ENCODE measurements around the gene DDAH1.

The DDAH1 gene

GRCh38 chr1:85307987-85308832, 156.7 kb downstream of the DDAH1 start:
- peak; percentile 54 to 68 for DNase-seq
- TF ChIP-seq GATA1 (IDR thresholded peaks at IDR 0.05; ENCODE audit: low read depth, low read length): no peak
- no peak for TF ChIP-seq POLR2A (IDR thresholded peaks at IDR 0.05; ENCODE audit: low read length)

- DNase-seq: no peak
- TF ChIP-seq POLR2A (IDR thresholded peaks at IDR 0.05; ENCODE audit: low read length): no peak
- TF ChIP-seq GATA1 (IDR thresholded peaks at IDR 0.05; ENCODE audit: low read depth, low read length): no peak
Measured at GRCh38 chr1:85306236-85306635, 158.7 kb downstream of the DDAH1 start.

- TF ChIP-seq GATA1 (IDR thresholded peaks at IDR 0.05; ENCODE audit: low read depth, low read length): no peak
- no peak for TF ChIP-seq POLR2A (IDR thresholded peaks at IDR 0.05; ENCODE audit: low read length)
Measured at GRCh38 chr1:85303440-85304162, 161.4 kb downstream of the DDAH1 start.

GRCh38 chr1:85300140-85300539, 164.8 kb downstream of the DDAH1 start:
- TF ChIP-seq GATA1 (IDR thresholded peaks at IDR 0.05; ENCODE audit: low read depth, low read length) (no peak), POLR2A (IDR thresholded peaks at IDR 0.05; ENCODE audit: low read length) (no peak)
- DNase-seq: no peak

More at GRCh38 chr1:85303440-85304162, 161.4 kb downstream of the DDAH1 start:
- DNase-seq: no peak

GRCh38 chr1:85297855-85298629, 166.9 kb downstream of the DDAH1 start:
- DNase-seq: no peak
- TF ChIP-seq POLR2A (IDR thresholded peaks at IDR 0.05; ENCODE audit: low read length): no peak
- no peak for TF ChIP-seq GATA1 (IDR thresholded peaks at IDR 0.05; ENCODE audit: low read depth, low read length)

GRCh38 chr1:85297538-85297854, 167.5 kb downstream of the DDAH1 start:
- no peak for DNase-seq
- no peak for TF ChIP-seq POLR2A (IDR thresholded peaks at IDR 0.05; ENCODE audit: low read length)
- TF ChIP-seq GATA1 (IDR thresholded peaks at IDR 0.05; ENCODE audit: low read depth, low read length): no peak

GRCh38 chr1:85296980-85297379, 168.0 kb downstream of the DDAH1 start:
- TF ChIP-seq POLR2A (IDR thresholded peaks at IDR 0.05; ENCODE audit: low read length) (no peak), GATA1 (IDR thresholded peaks at IDR 0.05; ENCODE audit: low read depth, low read length) (no peak)
- DNase-seq: no peak

- DNase-seq: no peak
- TF ChIP-seq GATA1 (IDR thresholded peaks at IDR 0.05; ENCODE audit: low read depth, low read length) (no peak), POLR2A (IDR thresholded peaks at IDR 0.05; ENCODE audit: low read length) (no peak)
Measured at GRCh38 chr1:85295654-85296053, 169.3 kb downstream of the DDAH1 start.

GRCh38 chr1:85295006-85295431, 169.9 kb downstream of the DDAH1 start:
- TF ChIP-seq POLR2A (IDR thresholded peaks at IDR 0.05; ENCODE audit: low read length) (no peak), GATA1 (IDR thresholded peaks at IDR 0.05; ENCODE audit: low read depth, low read length) (no peak)
- DNase-seq: no peak

GRCh38 chr1:85290826-85291225, 174.1 kb downstream of the DDAH1 start:
- no peak for DNase-seq
- TF ChIP-seq GATA1 (IDR thresholded peaks at IDR 0.05; ENCODE audit: low read depth, low read length) (no peak), POLR2A (IDR thresholded peaks at IDR 0.05; ENCODE audit: low read length) (no peak)

- DNase-seq: no peak
- TF ChIP-seq GATA1 (IDR thresholded peaks at IDR 0.05; ENCODE audit: low read depth, low read length) (no peak), POLR2A (IDR thresholded peaks at IDR 0.05; ENCODE audit: low read length) (no peak)
Measured at GRCh38 chr1:85289848-85290335, 175.1 kb downstream of the DDAH1 start.

GRCh38 chr1:85289207-85289847, 175.6 kb downstream of the DDAH1 start:
- TF ChIP-seq POLR2A (IDR thresholded peaks at IDR 0.05; ENCODE audit: low read length) (no peak), GATA1 (IDR thresholded peaks at IDR 0.05; ENCODE audit: low read depth, low read length) (no peak)
- no peak for DNase-seq

- DNase-seq: no peak
- TF ChIP-seq GATA1 (IDR thresholded peaks at IDR 0.05; ENCODE audit: low read depth, low read length): no peak
- TF ChIP-seq POLR2A (IDR thresholded peaks at IDR 0.05; ENCODE audit: low read length): no peak
Measured at GRCh38 chr1:85284202-85284601, 180.8 kb downstream of the DDAH1 start.
